ENCODE measurements around the gene TSPEAR. TPM values are rescaled to one million over a fixed set of nuclear protein-coding genes. Genes with fewer than 3 reads are reported as not detected.
"Not testable (repeated sequence)": the region's sequence is repeated elsewhere in the genome, so short reads cannot be mapped to it uniquely, and the experiment has no call there.

The TSPEAR gene
- total RNA-seq, 4 donors from 2014 or later, result not detected

- Histone ChIP-seq H3K36me3 (no peaks in the 10 kb centered on the region), H3K27ac (no peak overlapping the region), H3K4me3 (no peak overlapping the region), H3K27me3 (peaks cover 0 to 89% of the 10 kb centered on the region in 2 donors), H3K4me1 (no peaks in the 10 kb centered on the region), H3K9me3 (no peaks in the 10 kb centered on the region)
- TF ChIP-seq EP300 (IDR thresholded peaks at IDR 0.05) (no peak), POLR2A (IDR thresholded peaks at IDR 0.05) (no peak), CTCF (IDR thresholded peaks at IDR 0.05) (no peak)
- 44 to 49% methylated on average over 13 to 21 of the region's 21 CpGs for WGBS, 2 donors
- DNase-seq (ENCODE audit: low spot score in 2 of 2), result no peak
Measured at GRCh38 chr21:44700101-44701022, 11.0 kb downstream of the TSPEAR start.

GRCh38 chr21:44699502-44700001 lies 11.8 kb downstream of the TSPEAR start:
- no peak overlapping the region for H3K27ac ChIP-seq
- peaks cover 0 to 7% (median under 1%) of the 10 kb centered on the region in 4 donors for H3K9me3 ChIP-seq
- 43 to 51% methylated on average over 17 of the region's 17 CpGs for WGBS, 2 donors
- H3K27me3 ChIP-seq, result peaks cover 0 to 83% of the 10 kb centered on the region in 2 donors
- no peaks in the 10 kb centered on the region for H3K4me1 ChIP-seq
- H3K36me3 ChIP-seq, result no peaks in the 10 kb centered on the region
- no peak for TF ChIP-seq EP300 (IDR thresholded peaks at IDR 0.05)
- DNase-seq (ENCODE audit: low spot score in 2 of 2), result no peak
- H3K4me3 ChIP-seq, result no peak overlapping the region

- H3K9me3 ChIP-seq, result peaks cover 0 to 22% (median 4%) of the 10 kb centered on the region in 4 donors
- H3K4me1 ChIP-seq, result no peaks in the 10 kb centered on the region
- H3K4me3 ChIP-seq, result no peak overlapping the region
- DNase-seq (ENCODE audit: low spot score in 2 of 2), result no peak
- H3K27me3 ChIP-seq, result peaks cover 0 to 68% of the 10 kb centered on the region in 2 donors
- 17 to 19% methylated on average over 28 to 30 of the region's 35 CpGs for WGBS, 2 donors
- H3K36me3 ChIP-seq, result no peaks in the 10 kb centered on the region
- H3K27ac ChIP-seq, result no peak overlapping the region
- no peak for TF ChIP-seq EP300 (IDR thresholded peaks at IDR 0.05)
- no peak for TF ChIP-seq POLR2A (IDR thresholded peaks at IDR 0.05)
- TF ChIP-seq CTCF (IDR thresholded peaks at IDR 0.05), result no peak
Measured at GRCh38 chr21:44697811-44698734, 13.3 kb downstream of the TSPEAR start.

- DNase-seq (ENCODE audit: low spot score in 2 of 2); H3K36me3 ChIP-seq; H3K4me3 ChIP-seq; H3K27ac ChIP-seq; H3K4me1 ChIP-seq: not testable (repeated sequence)
- 48 to 54% methylated on average over 14 to 20 of the region's 21 CpGs for WGBS, 2 donors
- H3K27me3 ChIP-seq, result peaks cover 0 to 60% of the 10 kb centered on the region in 2 donors
- peaks cover 0 to 30% (median 8%) of the 10 kb centered on the region in 4 donors for H3K9me3 ChIP-seq
Measured at GRCh38 chr21:44697172-44697810, 14.1 kb downstream of the TSPEAR start, which contains the start of gene KRTAP10-12. KRTAP10-12 (plus strand) TSS chr21:44697172; CDS start chr21:44697202, 30 bp downstream.

GRCh38 chr21:44696572-44696971 lies 14.8 kb downstream of the TSPEAR start:
- 73 to 74% methylated on average over 10 of the region's 10 CpGs for WGBS, 2 donors
- Histone ChIP-seq H3K9me3 (peaks cover 0 to 34% (median 8%) of the 10 kb centered on the region in 4 donors), H3K4me1 (no peaks in the 10 kb centered on the region), H3K27ac (no peak overlapping the region), H3K27me3 (peaks cover 0 to 53% of the 10 kb centered on the region in 2 donors), H3K36me3 (no peaks in the 10 kb centered on the region), H3K4me3 (no peak overlapping the region)
- TF ChIP-seq CTCF (IDR thresholded peaks at IDR 0.05) (no peak), POLR2A (IDR thresholded peaks at IDR 0.05) (no peak), EP300 (IDR thresholded peaks at IDR 0.05) (no peak)
- no peak for DNase-seq (ENCODE audit: low spot score in 2 of 2)
